Stomach smooth muscle (tissue), 2 donors: ENCODE measurements around the gene CDH4.

Experiments
- H3K27ac ChIP-seq: one replicate; pipeline ENCODE4 v1.7.0; 2013; ENCODE audit warnings: mild to moderate bottlenecking, low read length, inconsistent platforms
- H3K27me3 ChIP-seq, 2 donors: one replicate each; pipeline ENCODE4 v1.7.0; 2013; ENCODE audit warnings: low read length in 2 of 2; ENCODE audit not compliant: insufficient read depth in 2 of 2, control insufficient read depth in 1 of 2
- H3K36me3 ChIP-seq, 2 donors: one replicate each; pipeline ENCODE4 v1.7.0; 2013; ENCODE audit warnings: low read length in 2 of 2; ENCODE audit not compliant: control insufficient read depth in 2 of 2, insufficient read depth in 2 of 2
- H3K4me1 ChIP-seq: one replicate; pipeline ENCODE4 v1.7.0; 2013; ENCODE audit warnings: low read length; ENCODE audit not compliant: control insufficient read depth, insufficient read depth
- H3K4me3 ChIP-seq, 2 donors: one replicate each; pipeline ENCODE4 v1.7.0; 2013; ENCODE audit warnings: low read length in 2 of 2
- H3K9ac ChIP-seq, 2 donors: one replicate each; pipeline ENCODE4 v1.7.0; 2013; ENCODE audit warnings: low read length in 2 of 2, mild to moderate bottlenecking in 1 of 2
- H3K9me3 ChIP-seq, 2 donors: one replicate each; pipeline ENCODE4 v1.7.0; 2013; ENCODE audit warnings: low read length in 2 of 2; ENCODE audit not compliant: control insufficient read depth in 2 of 2
- donor health status: healthy.
- donor health status: Pancreatic carcinoma.

The CDH4 gene

DNA sequence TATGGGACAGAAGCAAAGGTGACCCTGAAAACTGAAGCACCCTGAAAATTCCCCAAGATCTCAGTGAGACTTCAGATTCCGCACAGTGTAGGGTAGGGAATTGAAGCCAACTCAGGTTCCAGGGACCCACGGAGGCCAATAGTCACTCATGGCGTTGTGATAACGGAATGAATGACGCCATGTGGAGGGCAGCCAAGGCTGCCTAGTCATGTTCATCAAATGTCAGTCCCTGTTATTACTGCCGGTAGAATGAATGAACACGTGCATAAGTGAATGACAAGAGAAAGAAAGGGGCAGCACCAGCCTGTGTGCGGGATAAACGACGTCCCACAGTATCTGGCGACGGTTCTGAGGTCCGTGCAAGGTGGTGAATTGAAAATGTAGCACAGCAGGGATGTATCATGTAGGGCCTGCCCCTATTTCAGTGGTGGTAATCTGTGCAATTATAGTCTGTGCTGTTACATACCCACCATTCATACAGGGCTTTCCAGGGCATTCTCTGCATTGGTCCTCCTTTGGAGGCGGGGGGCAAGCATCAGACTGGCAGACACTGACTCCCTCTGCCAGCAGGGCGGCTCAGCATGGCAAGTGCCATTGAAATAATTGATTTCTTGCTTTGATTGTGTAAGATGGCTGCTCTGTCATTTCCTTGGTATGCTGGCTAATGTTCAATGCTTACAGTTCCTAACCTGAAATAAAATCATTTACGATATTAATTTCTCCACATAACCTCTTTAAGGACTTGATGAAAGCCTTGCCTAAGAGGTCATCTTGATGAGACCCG lies 386.9 kb downstream of the CDH4 start:
- Histone ChIP-seq H3K27me3 (peaks cover 15 to 20% of the 10 kb centered on the region in 2 donors), H3K4me3 (no peak overlapping the region), H3K36me3 (no peaks in the 10 kb centered on the region), H3K9ac (no peak overlapping the region), H3K27ac (no peak overlapping the region), H3K4me1 (no peaks in the 10 kb centered on the region), H3K9me3 (peaks cover 3 to 7% of the 10 kb centered on the region in 2 donors)

DNA sequence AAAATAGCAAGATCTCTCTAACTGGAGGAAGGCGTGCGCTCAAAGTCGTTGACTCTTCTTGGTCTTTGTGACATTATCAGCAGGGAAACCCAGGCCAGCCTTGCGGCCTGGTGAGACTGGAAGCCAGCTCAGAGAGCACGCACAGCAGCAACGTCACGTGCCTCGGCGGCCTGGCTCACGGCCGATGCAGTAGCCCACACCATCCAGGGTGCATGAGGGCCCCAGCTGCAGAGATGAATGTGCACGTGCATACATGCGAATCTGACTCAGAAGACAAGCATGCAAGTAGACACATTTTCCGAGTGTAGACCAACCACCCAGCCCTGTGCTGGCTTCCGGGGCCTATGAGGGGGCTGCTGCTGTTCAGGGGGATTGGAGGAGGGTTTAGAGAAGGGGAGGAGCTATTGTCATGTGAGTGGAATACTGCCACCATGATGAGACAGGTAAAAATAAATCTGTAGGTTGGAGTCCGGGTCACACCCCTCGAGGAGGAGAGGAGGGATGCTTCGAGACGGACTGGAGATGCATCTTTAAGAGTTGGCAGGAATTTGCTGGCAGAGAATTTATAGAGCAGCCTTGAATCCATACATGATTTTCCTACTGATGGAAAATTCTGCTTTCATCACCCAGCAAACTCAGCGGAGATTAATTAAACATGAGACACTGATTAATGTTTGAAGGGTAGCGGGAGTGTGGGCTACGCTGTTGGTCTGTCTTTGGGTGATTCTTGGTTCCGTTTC lies 388.2 kb downstream of the CDH4 start:
- no peaks in the 10 kb centered on the region for H3K36me3 ChIP-seq
- no peak overlapping the region for H3K9ac ChIP-seq
- no peak overlapping the region for H3K4me3 ChIP-seq
- H3K27ac ChIP-seq: no peak overlapping the region
- peaks cover 3% of the 10 kb centered on the region in 2 donors for H3K9me3 ChIP-seq
- H3K4me1 ChIP-seq: no peaks in the 10 kb centered on the region
- peaks cover 10 to 16% of the 10 kb centered on the region in 2 donors for H3K27me3 ChIP-seq

DNA sequence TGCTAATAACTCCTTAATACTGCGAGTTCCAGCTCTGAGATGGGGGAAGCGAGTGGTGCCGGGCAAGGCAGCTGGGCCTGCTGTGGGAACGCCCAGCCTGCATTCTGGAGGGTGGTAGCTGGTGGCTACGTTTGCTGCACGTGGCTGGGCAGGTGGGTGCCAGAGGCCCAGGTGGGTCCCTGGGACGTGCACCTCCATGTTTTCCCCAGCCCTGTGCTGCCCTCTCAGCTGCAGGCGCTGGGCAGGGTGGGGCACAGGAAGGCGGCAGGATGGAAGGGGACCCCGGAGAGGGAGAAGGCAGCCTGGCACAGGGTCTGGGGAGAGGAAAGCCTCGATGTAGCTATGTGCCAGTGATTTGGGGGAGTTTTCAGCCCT lies 388.8 kb downstream of the CDH4 start:
- H3K9me3 ChIP-seq: peaks cover 3% of the 10 kb centered on the region in 2 donors
- no peaks in the 10 kb centered on the region for H3K36me3 ChIP-seq
- H3K4me3 ChIP-seq: no peak overlapping the region
- no peak overlapping the region for H3K9ac ChIP-seq
- no peaks in the 10 kb centered on the region for H3K4me1 ChIP-seq
- peaks cover 10 to 14% of the 10 kb centered on the region in 2 donors for H3K27me3 ChIP-seq
- H3K27ac ChIP-seq: no peak overlapping the region

DNA sequence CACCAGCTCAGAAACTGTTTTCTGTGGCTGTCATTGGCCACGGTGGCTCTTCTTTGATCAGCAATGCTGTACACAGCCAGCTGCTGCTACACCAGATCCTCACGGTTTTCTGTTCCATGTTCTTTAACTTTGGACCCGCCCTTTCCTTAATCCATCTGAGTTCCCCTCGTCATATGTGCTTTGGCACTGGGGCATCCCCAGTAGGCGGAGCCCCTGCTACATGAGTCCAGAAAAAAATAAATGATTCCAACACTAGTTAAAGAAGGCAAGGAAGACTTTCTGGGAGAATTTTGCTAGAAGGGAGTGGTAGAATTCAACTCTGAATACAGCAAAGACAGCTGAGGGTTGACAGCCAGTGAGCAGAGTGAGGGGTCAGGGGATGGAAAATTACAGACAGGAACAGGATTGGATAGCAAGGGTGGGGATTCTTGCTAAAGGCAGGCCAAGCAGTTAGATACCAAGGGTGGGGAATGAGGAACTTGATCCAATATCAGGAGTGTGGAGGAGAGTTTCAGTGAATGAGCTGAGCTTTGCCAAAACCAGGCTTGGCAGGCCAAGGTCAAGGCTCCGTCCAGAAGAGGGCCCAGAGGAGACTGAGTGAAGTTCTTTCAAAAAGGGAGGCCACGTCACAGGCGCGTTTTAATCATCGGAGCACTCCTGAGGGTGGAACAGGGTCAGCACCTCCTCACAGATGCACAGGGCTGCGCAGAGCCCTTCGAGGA lies 391.8 kb downstream of the CDH4 start:
- H3K27ac ChIP-seq: no peak overlapping the region
- peaks cover 3% of the 10 kb centered on the region in 2 donors for H3K9me3 ChIP-seq
- H3K27me3 ChIP-seq: peaks cover 4 to 7% of the 10 kb centered on the region in 2 donors
- no peaks in the 10 kb centered on the region for H3K36me3 ChIP-seq
- H3K4me3 ChIP-seq: no peak overlapping the region
- no peaks in the 10 kb centered on the region for H3K4me1 ChIP-seq
- H3K9ac ChIP-seq: no peak overlapping the region

DNA sequence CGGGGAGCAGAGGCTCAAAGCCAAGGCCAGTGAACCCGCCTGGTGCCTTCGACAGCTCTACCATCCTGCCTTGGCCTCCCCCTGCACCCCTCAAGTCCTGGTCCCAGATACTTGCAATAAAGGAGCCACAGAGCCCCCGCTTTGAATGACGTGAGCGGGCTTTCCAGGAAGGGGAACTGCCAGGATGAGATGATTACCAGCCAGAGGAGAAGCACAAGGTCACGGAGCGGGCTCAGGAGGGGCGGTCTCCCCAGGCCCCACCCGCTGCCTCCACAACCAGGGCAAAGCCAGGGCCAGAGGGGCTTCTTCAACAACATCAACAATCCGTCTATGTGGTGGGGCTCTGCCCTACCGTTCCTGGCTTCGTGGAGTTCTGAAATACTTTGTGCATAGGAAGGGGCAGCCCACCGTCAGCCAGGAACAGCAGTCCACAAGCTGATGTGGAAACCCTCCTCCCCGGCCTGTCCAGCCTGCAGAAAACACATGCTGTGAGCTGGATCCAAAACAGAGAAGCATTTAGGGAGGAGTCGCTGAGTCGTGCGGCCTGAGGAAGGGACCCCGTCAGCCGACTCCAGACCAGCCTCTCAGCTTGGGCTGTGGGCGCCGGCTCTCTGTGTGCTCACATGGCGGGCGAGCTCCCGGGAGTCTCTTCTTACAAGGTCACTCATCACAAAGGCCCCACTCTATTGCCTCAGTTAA lies 392.5 kb downstream of the CDH4 start:
- Histone ChIP-seq H3K9me3 (peaks cover 3% of the 10 kb centered on the region in 2 donors), H3K4me1 (no peaks in the 10 kb centered on the region), H3K36me3 (no peaks in the 10 kb centered on the region), H3K27ac (no peak overlapping the region), H3K9ac (no peak overlapping the region), H3K27me3 (peaks cover 0 to 5% of the 10 kb centered on the region in 2 donors), H3K4me3 (no peak overlapping the region)

DNA sequence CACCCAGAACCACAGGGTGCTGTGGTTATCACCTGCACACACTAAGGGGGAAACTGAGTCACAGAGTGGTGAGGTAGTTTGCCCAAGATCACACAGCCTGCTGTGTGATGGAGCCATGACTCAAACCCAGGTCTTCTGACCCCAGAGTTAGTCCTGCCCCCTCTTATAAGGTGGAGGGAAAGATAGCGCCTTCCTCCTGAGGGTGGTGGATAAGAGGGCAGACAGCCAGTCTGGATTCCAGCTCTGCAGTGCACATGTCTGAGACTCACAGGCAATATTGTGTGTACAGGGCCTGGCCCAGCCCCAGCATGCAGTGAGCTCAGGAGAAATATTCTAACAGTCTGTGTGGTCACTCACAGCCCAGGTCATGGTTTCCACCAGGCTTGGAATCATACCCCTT lies 393.7 kb downstream of the CDH4 start:
- H3K4me1 ChIP-seq: no peaks in the 10 kb centered on the region
- H3K4me3 ChIP-seq: no peak overlapping the region
- no peak overlapping the region for H3K27ac ChIP-seq
- H3K36me3 ChIP-seq: no peaks in the 10 kb centered on the region
- H3K9me3 ChIP-seq: peaks cover 3% of the 10 kb centered on the region in 2 donors
- H3K9ac ChIP-seq: no peak overlapping the region
- H3K27me3 ChIP-seq: peaks cover 0 to 5% of the 10 kb centered on the region in 2 donors

DNA sequence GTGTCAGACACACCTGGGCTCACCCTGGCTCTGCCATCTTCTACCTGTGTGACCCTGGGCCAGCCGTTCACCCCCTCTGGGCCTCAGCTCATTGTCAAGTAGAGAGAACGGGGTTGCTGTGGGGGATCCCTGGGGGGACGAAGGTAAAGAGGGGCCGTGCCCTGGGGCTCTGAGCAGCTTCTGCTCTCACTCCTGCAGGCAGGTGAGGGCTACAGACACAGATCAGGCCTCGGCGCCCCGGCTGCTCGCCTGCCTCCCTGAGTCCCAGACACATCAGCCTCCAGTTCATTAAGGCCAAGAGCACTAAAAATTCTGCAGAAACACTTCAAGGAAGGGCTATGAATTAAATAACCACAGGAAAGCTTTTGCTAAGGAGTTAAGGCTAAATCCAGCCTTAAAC lies 394.4 kb downstream of the CDH4 start:
- Histone ChIP-seq H3K9ac (no peak overlapping the region), H3K36me3 (no peaks in the 10 kb centered on the region), H3K27me3 (peaks cover 0 to 8% of the 10 kb centered on the region in 2 donors), H3K27ac (no peak overlapping the region), H3K4me1 (no peaks in the 10 kb centered on the region), H3K4me3 (no peak overlapping the region), H3K9me3 (peaks cover 3% of the 10 kb centered on the region in 2 donors)

DNA sequence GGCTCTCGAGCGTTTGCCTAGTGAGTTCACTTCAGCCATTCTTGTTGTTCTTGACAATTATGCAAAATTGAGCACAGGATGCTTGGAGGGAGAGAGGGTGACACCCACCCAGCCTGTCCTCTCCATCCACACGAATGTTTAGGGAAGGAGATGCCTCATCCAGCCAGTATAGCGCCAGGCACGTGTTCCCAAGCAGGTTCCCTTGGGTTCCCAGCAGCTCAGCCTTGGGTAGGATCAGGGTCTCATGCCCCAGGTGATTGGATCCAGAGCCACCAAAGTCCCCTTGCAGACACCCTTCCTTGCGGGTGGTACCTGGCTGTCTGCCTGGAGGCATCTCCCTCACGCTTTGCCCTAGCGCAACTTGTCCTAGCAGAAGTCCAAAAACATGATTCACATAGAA lies 394.9 kb downstream of the CDH4 start:
- no peak overlapping the region for H3K4me3 ChIP-seq
- peaks cover 0 to 8% of the 10 kb centered on the region in 2 donors for H3K27me3 ChIP-seq
- H3K36me3 ChIP-seq: no peaks in the 10 kb centered on the region
- H3K27ac ChIP-seq: no peak overlapping the region
- H3K9me3 ChIP-seq: peaks cover 3% of the 10 kb centered on the region in 2 donors
- no peak overlapping the region for H3K9ac ChIP-seq
- no peaks in the 10 kb centered on the region for H3K4me1 ChIP-seq

DNA sequence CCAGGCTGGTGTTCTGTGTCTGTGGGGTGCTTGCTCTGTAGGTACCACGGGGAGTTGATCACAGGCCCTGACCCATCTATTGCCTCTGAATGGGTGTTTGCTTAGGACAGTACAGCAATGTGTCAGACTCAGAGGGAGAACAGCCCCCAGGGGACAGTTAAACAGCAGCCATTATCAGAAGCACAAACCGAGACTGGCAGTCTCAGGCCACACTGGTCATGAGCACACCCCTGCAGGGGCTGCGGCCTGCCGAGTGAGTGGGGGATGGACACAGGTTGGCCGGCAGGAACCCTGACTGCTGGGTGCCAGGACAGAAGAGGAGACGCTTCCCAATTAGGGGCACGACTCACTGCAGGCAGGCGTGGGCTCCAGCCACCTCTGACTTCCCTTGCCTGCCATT lies 395.6 kb downstream of the CDH4 start:
- Histone ChIP-seq H3K9me3 (peaks cover 3% of the 10 kb centered on the region in 2 donors), H3K27ac (no peak overlapping the region), H3K36me3 (no peaks in the 10 kb centered on the region), H3K27me3 (peaks cover 0 to 8% of the 10 kb centered on the region in 2 donors), H3K4me3 (no peak overlapping the region), H3K4me1 (no peaks in the 10 kb centered on the region), H3K9ac (no peak overlapping the region)

DNA sequence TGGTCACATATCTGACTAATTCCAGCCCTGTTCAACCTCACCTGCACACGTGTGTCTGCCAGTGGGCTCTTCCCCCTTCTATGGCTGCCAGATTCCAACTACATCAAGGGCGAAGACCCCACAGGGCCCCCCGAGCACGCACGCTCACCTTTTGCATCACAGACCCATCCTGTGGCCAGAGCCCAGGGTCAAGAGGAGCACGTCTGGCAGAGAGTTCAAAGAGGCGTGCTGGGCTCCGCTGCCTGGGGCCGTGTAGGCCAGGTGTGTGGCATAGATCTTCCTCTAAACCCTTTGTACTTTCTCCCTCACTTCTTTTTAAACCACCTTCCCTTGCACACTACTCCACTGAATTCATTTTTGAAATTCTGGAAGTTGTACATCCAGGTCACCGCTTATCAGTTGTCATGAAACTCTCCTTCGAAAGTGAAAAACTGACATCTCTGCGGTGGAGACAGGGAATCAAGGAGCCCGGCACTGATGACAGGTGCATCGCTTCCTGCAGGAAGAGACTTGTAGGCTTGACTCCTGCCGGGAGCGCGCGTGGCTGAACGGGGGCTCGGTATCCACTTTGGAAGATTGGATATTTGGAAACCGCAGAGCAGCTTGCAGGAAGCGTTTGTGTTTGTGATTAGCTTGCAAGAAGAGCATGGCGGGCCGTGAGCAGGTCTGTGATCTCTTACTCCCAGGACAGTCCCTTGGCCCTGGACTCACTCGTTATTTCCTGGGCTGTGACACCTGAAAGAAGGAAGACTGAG lies 397.2 kb downstream of the CDH4 start:
- peaks cover 0 to 8% of the 10 kb centered on the region in 2 donors for H3K27me3 ChIP-seq
- H3K4me1 ChIP-seq: no peaks in the 10 kb centered on the region

More for the DNA sequence above, 397.2 kb downstream of the CDH4 start:
- Histone ChIP-seq H3K27ac (no peak overlapping the region), H3K36me3 (no peaks in the 10 kb centered on the region), H3K9ac (no peak overlapping the region), H3K4me3 (no peak overlapping the region), H3K9me3 (no peaks in the 10 kb centered on the region)
